NOMO-1 (cell line): Measurements from ENCODE around the gene HOPX.
"Not testable (repeated sequence)": the region's sequence is repeated elsewhere in the genome, so short reads cannot be mapped to it uniquely, and the experiment has no call there.

Experiments
- DNase-seq, 2 experiments: peaks; one replicate each; lab custom pipeline; 2025; ENCODE audit not compliant: unreplicated experiment in 2 of 2; lab: John Stamatoyannopoulos, UW

HOPX gene

DNA sequence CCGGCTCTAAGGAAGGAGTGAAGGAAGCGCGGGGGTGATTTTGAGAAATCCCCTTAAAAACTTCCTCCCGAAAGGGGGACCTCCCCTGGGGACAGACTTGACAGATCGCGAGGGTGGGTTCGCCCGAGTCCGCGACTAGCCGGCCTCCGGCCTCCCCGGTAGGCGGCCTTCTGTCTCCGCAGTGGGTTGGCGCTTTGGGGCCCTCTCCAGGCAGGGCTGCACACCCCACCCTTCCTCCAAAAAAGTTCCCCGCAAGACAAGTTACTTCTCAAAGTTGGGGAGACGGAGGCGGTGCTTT lies 24.8 kb downstream of the HOPX start:
- peak; percentile 18 to 50 for DNase-seq

- no peak for DNase-seq
Observed at GRCh38 chr4:56655627-56656345, 25.3 kb downstream of the HOPX start.

- DNase-seq = no peak
Observed at GRCh38 chr4:56655209-56655626, 25.9 kb downstream of the HOPX start.

DNA sequence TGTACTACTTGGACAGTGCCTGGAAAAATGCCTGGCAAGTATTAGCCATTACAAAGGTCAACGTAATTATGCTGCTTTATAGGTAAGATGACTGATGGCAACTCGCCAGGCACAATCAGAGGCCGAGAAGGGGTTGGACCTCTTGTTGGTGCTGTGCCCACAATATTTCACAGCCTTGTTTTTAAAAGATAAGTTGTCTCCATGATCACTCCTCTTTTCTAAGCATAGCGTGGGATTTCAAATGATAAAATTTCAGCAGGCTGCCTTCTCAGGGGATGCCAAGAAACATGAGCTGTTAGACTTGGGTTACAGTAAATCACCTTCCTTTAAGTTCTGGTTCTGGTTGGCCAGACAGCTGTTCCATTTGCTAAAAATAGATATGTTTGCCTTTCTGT lies 26.9 kb downstream of the HOPX start:
- no peak for DNase-seq

GRCh38 chr4:56653461-56654237 lies 27.4 kb downstream of the HOPX start:
- DNase-seq = peak; percentile 26 to 53

- no peak for DNase-seq
Observed at GRCh38 chr4:56652196-56652595, 28.9 kb downstream of the HOPX start.

DNA sequence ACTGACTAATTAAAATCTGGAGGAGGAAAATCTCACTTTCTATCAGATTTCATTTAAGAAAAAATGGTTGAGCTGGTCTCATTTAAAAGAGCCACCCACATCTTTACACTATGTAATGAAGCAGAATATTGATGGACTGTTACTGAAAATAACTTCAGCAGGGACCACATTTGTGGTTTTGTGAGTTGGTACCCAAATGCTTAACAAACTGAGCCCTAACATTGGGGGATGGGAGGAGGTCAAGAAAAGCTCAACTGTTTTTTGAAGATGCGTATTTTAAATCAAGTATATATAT lies 30.1 kb downstream of the HOPX start:
- DNase-seq = no peak

- DNase-seq = no peak
Observed at GRCh38 chr4:56650262-56651055, 30.6 kb downstream of the HOPX start.

- DNase-seq = peak in 1 of 2 experiments; percentile 42
Observed at GRCh38 chr4:56649445-56650261, 31.4 kb downstream of the HOPX start.

- no peak for DNase-seq
Observed at GRCh38 chr4:56648824-56649151, 32.3 kb downstream of the HOPX start.

GRCh38 chr4:56648021-56648823 lies 32.9 kb downstream of the HOPX start:
- peak; percentile 35 to 64 for DNase-seq

DNA sequence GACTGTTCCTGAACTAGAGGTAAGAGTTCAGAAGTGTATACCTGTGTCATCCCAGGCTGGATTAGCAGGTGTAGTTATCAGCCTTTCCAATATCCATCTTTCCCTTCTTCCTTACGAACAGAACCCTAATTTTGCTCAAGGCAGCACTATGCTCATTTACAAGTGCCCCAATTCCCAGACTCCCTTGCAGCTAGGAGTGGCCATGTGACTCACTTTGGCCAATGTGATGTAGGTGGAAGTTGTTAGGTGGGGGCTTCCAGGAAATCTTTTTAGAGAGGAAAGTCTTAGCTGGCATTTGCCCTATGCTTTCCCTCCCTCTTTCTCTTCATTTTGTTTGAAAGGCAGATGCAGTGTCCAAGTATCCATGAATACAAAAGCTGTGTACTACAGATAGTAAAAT lies 34.8 kb downstream of the HOPX start:
- DNase-seq = no peak

DNA sequence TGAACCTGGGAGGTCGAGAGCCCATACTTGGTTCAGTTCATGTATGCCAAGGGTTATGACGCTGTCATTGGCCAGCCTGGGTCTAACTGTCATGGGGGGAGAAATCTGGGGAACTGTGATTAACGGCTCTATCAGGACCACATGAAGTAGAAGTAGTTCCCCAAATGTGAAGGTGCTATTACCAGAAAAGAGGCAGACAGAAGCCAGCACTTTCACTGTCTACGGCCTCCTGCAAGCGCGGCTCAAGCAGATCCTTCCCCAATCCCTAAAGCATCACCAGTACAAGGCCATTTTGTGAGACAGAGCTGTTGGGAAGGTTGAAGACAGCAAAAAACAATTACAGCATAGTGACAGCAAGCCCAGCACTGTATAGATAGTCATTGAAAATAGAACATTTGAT lies 37.5 kb downstream of the HOPX start:
- no peak for DNase-seq

- no peak for DNase-seq
Observed at GRCh38 chr4:56641494-56642051, 39.5 kb downstream of the HOPX start.

- no peak for DNase-seq
Observed at GRCh38 chr4:56640621-56641493, 40.2 kb downstream of the HOPX start.

DNA sequence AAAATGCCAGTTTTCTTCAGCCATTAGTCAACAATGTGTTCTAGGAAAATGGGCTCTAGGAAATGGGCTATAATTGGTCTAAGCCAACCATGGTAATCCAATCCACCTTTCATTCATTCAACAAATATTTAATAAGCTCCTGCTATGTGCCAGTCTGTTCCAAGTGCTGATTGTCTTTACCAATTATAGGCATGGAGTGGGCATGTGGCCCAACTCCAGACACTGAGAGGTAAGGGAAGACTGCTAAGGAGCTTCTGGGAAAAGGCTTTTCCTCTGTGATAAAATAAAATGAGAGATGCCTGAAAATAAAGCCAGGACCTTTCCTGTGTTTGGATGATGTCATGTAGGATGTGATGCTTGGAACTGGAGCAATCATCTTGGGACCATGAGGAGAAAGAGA lies 43.3 kb downstream of the HOPX start:
- DNase-seq = no peak

- DNase-seq = no peak
Observed at GRCh38 chr4:56637154-56637553, 43.9 kb downstream of the HOPX start.

DNA sequence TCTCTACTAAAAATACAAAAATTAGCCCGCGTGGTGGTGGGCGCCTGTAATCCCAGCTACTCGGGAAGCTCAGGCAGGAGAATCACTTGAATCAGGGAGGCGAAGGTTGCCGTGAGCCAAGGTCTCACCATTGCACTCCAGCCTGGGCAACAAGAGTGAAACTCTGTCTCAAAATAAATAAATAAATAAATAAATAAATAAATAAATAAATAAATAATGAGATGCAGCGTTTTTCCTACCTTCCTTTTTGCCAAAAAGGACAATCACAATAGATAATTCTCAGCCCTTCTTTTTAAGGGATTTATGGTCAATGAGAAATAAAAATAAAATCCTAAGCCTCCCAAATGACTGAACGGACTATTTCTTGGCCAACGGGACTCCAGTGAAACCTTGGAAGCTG lies 46.1 kb downstream of the HOPX start:
- not testable (repeated sequence) for DNase-seq

DNA sequence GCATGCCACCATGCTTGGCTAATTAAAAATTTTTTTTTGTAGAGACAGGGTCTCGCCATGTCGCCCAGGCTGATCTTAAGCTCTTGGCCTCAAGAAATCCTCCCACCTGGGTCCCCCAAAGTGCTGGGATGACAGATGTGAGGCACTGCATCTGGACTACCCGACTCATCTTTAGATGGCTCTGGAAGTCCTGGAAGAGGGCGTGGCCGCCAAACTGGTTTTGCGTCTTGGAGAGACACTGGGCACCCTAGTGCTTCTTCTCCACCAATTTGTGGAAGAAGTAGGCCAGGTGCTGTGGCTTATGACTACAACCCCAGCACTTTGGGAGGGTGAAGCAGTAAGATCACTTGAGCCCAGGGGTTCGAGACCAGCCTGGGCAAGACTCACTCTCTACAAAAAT lies 47.6 kb downstream of the HOPX start:
- no peak for DNase-seq
